ENCODE results near the gene RNF39.
"Not testable (repeated sequence)": the region's sequence is repeated elsewhere in the genome, so short reads cannot be mapped to it uniquely, and the experiment has no call there.

The RNF39 gene

GRCh38 chr6:30041821-30042220, 33.7 kb downstream of the RNF39 start:
- TF ChIP-seq EZH2phosphoT487 (IDR thresholded peaks at IDR 0.05; ENCODE audit: low read depth) = no peak
- no peak for TF ChIP-seq CTCF (IDR thresholded peaks at IDR 0.05; ENCODE audit: low read depth, low read length)
- Histone ChIP-seq H3K9ac (ENCODE audit: low read length) (no peak overlapping the region), H3K27ac (ENCODE audit: low read length) (no peak overlapping the region), H4K20me1 (ENCODE audit: insufficient read depth, low read length) (no peaks in the 10 kb centered on the region), H3K9me3 (ENCODE audit: insufficient read depth, low read length) (no peaks in the 10 kb centered on the region), H3K36me3 (replicated peaks; ENCODE audit: low read depth, low read length) (no peaks in the 10 kb centered on the region), H3K27me3 (ENCODE audit: low read depth, low read length) (no peaks in the 10 kb centered on the region), H2AFZ (ENCODE audit: low read depth, low read length) (no peak overlapping the region), H3K4me1 (ENCODE audit: low read length) (no peaks in the 10 kb centered on the region), H3K79me2 (ENCODE audit: low read length) (no peaks in the 10 kb centered on the region), H3K4me3 (ENCODE audit: low read length) (no peak overlapping the region), H3K4me2 (ENCODE audit: low read length) (no peak overlapping the region)

- no peaks in the 10 kb centered on the region for H3K9me3 ChIP-seq (ENCODE audit: insufficient read depth, low read length)
- no peak overlapping the region for H3K27ac ChIP-seq (ENCODE audit: low read length)
- no peaks in the 10 kb centered on the region for H4K20me1 ChIP-seq (ENCODE audit: insufficient read depth, low read length)
- no peaks in the 10 kb centered on the region for H3K36me3 ChIP-seq (replicated peaks; ENCODE audit: low read depth, low read length)
- H3K27me3 ChIP-seq (ENCODE audit: low read depth, low read length) = no peaks in the 10 kb centered on the region
- H3K9ac ChIP-seq (ENCODE audit: low read length) = no peak overlapping the region
- H3K4me3 ChIP-seq (ENCODE audit: low read length) = no peak overlapping the region
- TF ChIP-seq CTCF (IDR thresholded peaks at IDR 0.05; ENCODE audit: low read depth, low read length) (no peak), EZH2phosphoT487 (IDR thresholded peaks at IDR 0.05; ENCODE audit: low read depth) (no peak)
- no peak overlapping the region for H2AFZ ChIP-seq (ENCODE audit: low read depth, low read length)
- H3K79me2 ChIP-seq (ENCODE audit: low read length) = no peaks in the 10 kb centered on the region
- H3K4me1 ChIP-seq (ENCODE audit: low read length) = no peaks in the 10 kb centered on the region
- H3K4me2 ChIP-seq (ENCODE audit: low read length) = no peak overlapping the region
These were observed 34.3 kb downstream of the RNF39 start for GRCh38 chr6:30041221-30041620.

GRCh38 chr6:30037182-30037788, 38.3 kb downstream of the RNF39 start:
- no peak overlapping the region for H3K27ac ChIP-seq (ENCODE audit: low read length)
- no peak overlapping the region for H3K4me3 ChIP-seq (ENCODE audit: low read length)
- H3K9ac ChIP-seq (ENCODE audit: low read length) = no peak overlapping the region
- TF ChIP-seq EZH2phosphoT487 (IDR thresholded peaks at IDR 0.05; ENCODE audit: low read depth) = no peak
- TF ChIP-seq CTCF (IDR thresholded peaks at IDR 0.05; ENCODE audit: low read depth, low read length) = peak; percentile 48
- no peaks in the 10 kb centered on the region for H3K9me3 ChIP-seq (ENCODE audit: insufficient read depth, low read length)
- no peaks in the 10 kb centered on the region for H4K20me1 ChIP-seq (ENCODE audit: insufficient read depth, low read length)
- H3K4me2 ChIP-seq (ENCODE audit: low read length) = no peak overlapping the region
- H3K79me2 ChIP-seq (ENCODE audit: low read length) = no peaks in the 10 kb centered on the region
- no peaks in the 10 kb centered on the region for H3K27me3 ChIP-seq (ENCODE audit: low read depth, low read length)
- no peak overlapping the region for H2AFZ ChIP-seq (ENCODE audit: low read depth, low read length)
- H3K4me1 ChIP-seq (ENCODE audit: low read length) = no peaks in the 10 kb centered on the region
- no peaks in the 10 kb centered on the region for H3K36me3 ChIP-seq (replicated peaks; ENCODE audit: low read depth, low read length)

GRCh38 chr6:30035784-30036183, 39.8 kb downstream of the RNF39 start:
- H2AFZ ChIP-seq (ENCODE audit: low read depth, low read length) = no peak overlapping the region
- H3K27me3 ChIP-seq (ENCODE audit: low read depth, low read length) = no peaks in the 10 kb centered on the region
- no peak overlapping the region for H3K27ac ChIP-seq (ENCODE audit: low read length)
- H3K4me3 ChIP-seq (ENCODE audit: low read length) = no peak overlapping the region
- no peak for TF ChIP-seq CTCF (IDR thresholded peaks at IDR 0.05; ENCODE audit: low read depth, low read length)
- no peak for TF ChIP-seq EZH2phosphoT487 (IDR thresholded peaks at IDR 0.05; ENCODE audit: low read depth)
- H3K4me2 ChIP-seq (ENCODE audit: low read length) = no peak overlapping the region
- no peaks in the 10 kb centered on the region for H3K9me3 ChIP-seq (ENCODE audit: insufficient read depth, low read length)
- no peaks in the 10 kb centered on the region for H3K4me1 ChIP-seq (ENCODE audit: low read length)
- no peaks in the 10 kb centered on the region for H3K36me3 ChIP-seq (replicated peaks; ENCODE audit: low read depth, low read length)
- H4K20me1 ChIP-seq (ENCODE audit: insufficient read depth, low read length) = no peaks in the 10 kb centered on the region
- no peaks in the 10 kb centered on the region for H3K79me2 ChIP-seq (ENCODE audit: low read length)
- no peak overlapping the region for H3K9ac ChIP-seq (ENCODE audit: low read length)

- H4K20me1 ChIP-seq (ENCODE audit: insufficient read depth, low read length); H3K4me1 ChIP-seq (ENCODE audit: low read length); H3K9me3 ChIP-seq (ENCODE audit: insufficient read depth, low read length); H2AFZ ChIP-seq (ENCODE audit: low read depth, low read length); H3K9ac ChIP-seq (ENCODE audit: low read length); H3K4me3 ChIP-seq (ENCODE audit: low read length); H3K27ac ChIP-seq (ENCODE audit: low read length); H3K4me2 ChIP-seq (ENCODE audit: low read length); H3K36me3 ChIP-seq (replicated peaks; ENCODE audit: low read depth, low read length); H3K27me3 ChIP-seq (ENCODE audit: low read depth, low read length); H3K79me2 ChIP-seq (ENCODE audit: low read length): not testable (repeated sequence)
These were observed 42.1 kb downstream of the RNF39 start for GRCh38 chr6:30033440-30033839.

Measured in OCI-LY3 (cell line).